B cell (primary cell): ENCODE measurements around the gene CSNK1E.

Experiments used
- CTCF ChIP-seq: fragments of 200-600 bp; IDR thresholded peaks from one replicate; pipeline ENCODE4 v1.8.0; 2022; ENCODE audit warnings: antibody characterized with exemption, mild to moderate bottlenecking
- EZH2 ChIP-seq: IDR thresholded peaks from 2 replicates; pipeline ENCODE4 v1.6.1; 2012; ENCODE audit warnings: borderline replicate concordance, low read depth, mild to moderate bottlenecking, moderate library complexity, low read length; ENCODE audit not compliant: insufficient read depth, poor library complexity, severe bottlenecking

DNA sequence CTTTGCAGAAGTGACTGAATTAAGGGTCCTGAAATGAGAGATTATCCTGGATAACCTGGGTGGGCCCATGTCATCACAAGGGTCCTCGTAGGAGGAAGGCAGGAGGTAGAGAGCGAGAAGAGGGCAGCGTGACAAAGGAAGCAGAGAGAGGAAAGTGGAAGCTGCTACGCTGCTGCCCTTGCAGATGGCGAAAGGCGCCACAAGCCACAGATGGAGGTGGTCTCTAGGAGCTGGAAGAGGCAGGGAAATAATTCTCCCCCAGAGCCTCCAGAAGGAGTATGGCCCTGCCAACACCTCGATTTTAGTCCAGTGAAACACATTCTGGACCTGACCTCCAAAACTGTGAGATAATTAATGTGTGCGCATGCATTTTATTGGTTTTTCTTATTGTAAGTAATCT lies 57.9 kb downstream of the CSNK1E start:
- TF ChIP-seq CTCF = no peak
- TF ChIP-seq EZH2 = no peak
